Astrocyte (in vitro differentiated cells and primary cell): ENCODE measurements around the gene PTPRCAP. TPM values are rescaled to one million over a fixed set of nuclear protein-coding genes. Genes with fewer than 3 reads are reported as not detected.
"Not testable (repeated sequence)": the region's sequence is repeated elsewhere in the genome, so short reads cannot be mapped to it uniquely, and the experiment has no call there.

Source experiments
- DNase-seq: peaks from one replicate; pipeline ENCODE4 v3.0.0-alpha.2; 2010; ENCODE audit warnings: low read depth
- FAIRE-seq: peaks from 2 replicates; lab custom pipeline; 2011; peaks lifted over from hg19 to GRCh38; lab: Jason Lieb, UNC
- H2AFZ ChIP-seq: 2 replicates; pipeline ENCODE4 v1.6.0; 2012; ENCODE audit warnings: low read depth, low read length, inconsistent platforms
- H3K27ac ChIP-seq: 2 replicates; pipeline ENCODE4 v1.5.1; 2011; ENCODE audit warnings: low read depth, low read length, inconsistent platforms
- H3K27me3 ChIP-seq: 2 replicates; pipeline ENCODE4 v1.6.0; 2011; ENCODE audit warnings: low read length, inconsistent platforms; ENCODE audit not compliant: insufficient read depth
- H3K36me3 ChIP-seq: 2 replicates; pipeline ENCODE4 v1.5.1; 2011; ENCODE audit warnings: low read length, inconsistent platforms; ENCODE audit not compliant: insufficient read depth
- H3K4me1 ChIP-seq: 2 replicates; pipeline ENCODE4 v1.5.1; 2011; ENCODE audit warnings: low read length, inconsistent platforms; ENCODE audit not compliant: insufficient read depth
- H3K4me2 ChIP-seq: 2 replicates; pipeline ENCODE4 v1.6.0; 2012; ENCODE audit warnings: low read length, inconsistent platforms
- H3K4me3 ChIP-seq: 2 replicates; pipeline ENCODE4 v1.5.1; 2011; ENCODE audit warnings: low read depth, mild to moderate bottlenecking, low read length, inconsistent platforms; ENCODE audit not compliant: insufficient read depth
- H3K79me2 ChIP-seq: 2 replicates; pipeline ENCODE4 v1.6.0; 2012; ENCODE audit warnings: mild to moderate bottlenecking, low read length, inconsistent platforms; ENCODE audit not compliant: insufficient read depth
- H3K9ac ChIP-seq: 2 replicates; pipeline ENCODE4 v1.6.0; 2012; ENCODE audit warnings: mild to moderate bottlenecking, low read length, inconsistent platforms
- H3K9me3 ChIP-seq: 2 replicates; pipeline ENCODE4 v1.5.1; 2012; ENCODE audit warnings: low read depth, mild to moderate bottlenecking, low read length, inconsistent platforms; ENCODE audit not compliant: insufficient read depth
- H4K20me1 ChIP-seq: 2 replicates; pipeline ENCODE4 v1.6.0; 2012; ENCODE audit warnings: low read length, inconsistent platforms; ENCODE audit not compliant: insufficient read depth
- H3K27ac Mint-ChIP-seq: one replicate; pipeline ENCODE4 v1.8.0; 2021; ENCODE audit warnings: mild to moderate bottlenecking, mixed read lengths; ENCODE audit not compliant: unreplicated experiment
- H3K27me3 Mint-ChIP-seq: one replicate; pipeline ENCODE4 v1.8.0; 2021; ENCODE audit warnings: low read depth, mixed read lengths; ENCODE audit not compliant: unreplicated experiment
- H3K36me3 Mint-ChIP-seq: one replicate; pipeline ENCODE4 v1.8.0; 2021; ENCODE audit warnings: low read depth, mixed read lengths; ENCODE audit not compliant: unreplicated experiment
- H3K4me1 Mint-ChIP-seq: one replicate; pipeline ENCODE4 v1.8.0; 2021; ENCODE audit warnings: low read depth, mixed read lengths; ENCODE audit not compliant: unreplicated experiment
- H3K4me3 Mint-ChIP-seq: one replicate; pipeline ENCODE4 v1.8.0; 2021; ENCODE audit warnings: mild to moderate bottlenecking, moderate library complexity, mixed read lengths; ENCODE audit not compliant: unreplicated experiment
- H3K9me3 Mint-ChIP-seq: one replicate; pipeline ENCODE4 v1.8.0; 2021; ENCODE audit warnings: mild to moderate bottlenecking, mixed read lengths; ENCODE audit not compliant: unreplicated experiment
- EZH2 ChIP-seq: IDR thresholded peaks from 2 replicates; pipeline ENCODE4 v1.6.1; 2012; ENCODE audit warnings: mild to moderate bottlenecking, low read length, inconsistent platforms; ENCODE audit not compliant: insufficient read depth
- total RNA-seq: library from RNA; stranded (reverse); gene quantifications from 2 replicates; pipeline ENCODE4 v1.2.1, GENCODE V29; 2021
- TF ChIP-seq, protein P1 (sequence below): IDR thresholded peaks from 2 replicates; pipeline ENCODE4 v1.5.1; 2011; ENCODE audit warnings: low read depth, mild to moderate bottlenecking, inconsistent platforms, low read length, moderate library complexity; ENCODE audit not compliant: insufficient read depth

Gene PTPRCAP
- total RNA-seq, 1 donor from 2014 or later: 1.7 TPM

DNA sequence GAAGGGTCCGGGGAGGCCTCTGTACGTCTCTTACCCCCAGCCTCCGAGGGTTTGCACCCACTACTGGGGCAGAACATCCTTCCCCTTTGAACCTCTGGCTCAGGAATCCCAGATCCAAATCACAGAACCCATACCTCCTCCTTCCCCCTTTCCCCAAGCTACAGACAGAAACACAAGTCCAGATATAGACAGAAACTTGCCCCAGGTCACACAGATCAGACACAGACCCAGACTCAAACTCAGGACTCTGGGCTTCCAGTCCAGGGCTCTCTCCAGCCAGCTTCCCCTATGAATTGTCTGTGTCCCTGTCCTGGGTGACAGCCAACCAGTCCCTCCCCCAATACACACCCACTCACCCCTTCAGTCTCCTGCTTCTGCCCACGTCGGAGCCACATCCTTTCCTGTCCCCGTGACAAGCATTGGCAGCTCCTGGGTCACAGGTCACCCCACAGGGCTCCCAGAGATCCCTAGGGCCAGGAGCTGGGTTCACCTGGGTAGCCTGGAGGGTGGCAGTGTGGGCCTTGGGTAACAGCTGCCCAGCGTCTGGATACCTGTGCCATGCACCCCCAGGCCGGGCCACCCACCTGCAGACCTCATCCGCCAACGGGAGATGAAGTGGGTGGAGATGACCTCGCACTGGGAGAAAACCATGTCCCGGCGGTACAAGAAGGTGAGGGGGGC, 32.8 kb downstream of the PTPRCAP start:
- peaks cover 7% of the 10 kb centered on the region for H3K4me1 Mint-ChIP-seq
- H3K27me3 Mint-ChIP-seq: peaks cover 13% of the 10 kb centered on the region
- Histone ChIP-seq H3K4me2 (no peak overlapping the region), H4K20me1 (peaks cover 14% of the 10 kb centered on the region), H3K9me3 (no peaks in the 10 kb centered on the region), H3K4me3 (no peak overlapping the region), H3K79me2 (peaks cover 18% of the 10 kb centered on the region), H3K4me1 (peaks cover 17% of the 10 kb centered on the region), H3K9ac (no peak overlapping the region), H3K27ac (no peak overlapping the region), H3K27me3 (no peaks in the 10 kb centered on the region), H3K36me3 (no peaks in the 10 kb centered on the region), H2AFZ (no peak overlapping the region)
- no peaks in the 10 kb centered on the region for H3K9me3 Mint-ChIP-seq
- H3K36me3 Mint-ChIP-seq: peaks cover 9% of the 10 kb centered on the region
- H3K27ac Mint-ChIP-seq: no peak overlapping the region
- no peak for DNase-seq
- TF ChIP-seq EZH2: no peak
- TF ChIP-seq, protein P1, sequence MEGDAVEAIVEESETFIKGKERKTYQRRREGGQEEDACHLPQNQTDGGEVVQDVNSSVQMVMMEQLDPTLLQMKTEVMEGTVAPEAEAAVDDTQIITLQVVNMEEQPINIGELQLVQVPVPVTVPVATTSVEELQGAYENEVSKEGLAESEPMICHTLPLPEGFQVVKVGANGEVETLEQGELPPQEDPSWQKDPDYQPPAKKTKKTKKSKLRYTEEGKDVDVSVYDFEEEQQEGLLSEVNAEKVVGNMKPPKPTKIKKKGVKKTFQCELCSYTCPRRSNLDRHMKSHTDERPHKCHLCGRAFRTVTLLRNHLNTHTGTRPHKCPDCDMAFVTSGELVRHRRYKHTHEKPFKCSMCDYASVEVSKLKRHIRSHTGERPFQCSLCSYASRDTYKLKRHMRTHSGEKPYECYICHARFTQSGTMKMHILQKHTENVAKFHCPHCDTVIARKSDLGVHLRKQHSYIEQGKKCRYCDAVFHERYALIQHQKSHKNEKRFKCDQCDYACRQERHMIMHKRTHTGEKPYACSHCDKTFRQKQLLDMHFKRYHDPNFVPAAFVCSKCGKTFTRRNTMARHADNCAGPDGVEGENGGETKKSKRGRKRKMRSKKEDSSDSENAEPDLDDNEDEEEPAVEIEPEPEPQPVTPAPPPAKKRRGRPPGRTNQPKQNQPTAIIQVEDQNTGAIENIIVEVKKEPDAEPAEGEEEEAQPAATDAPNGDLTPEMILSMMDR: no peak
- no peak overlapping the region for H3K4me3 Mint-ChIP-seq
- FAIRE-seq: no peak

DNA sequence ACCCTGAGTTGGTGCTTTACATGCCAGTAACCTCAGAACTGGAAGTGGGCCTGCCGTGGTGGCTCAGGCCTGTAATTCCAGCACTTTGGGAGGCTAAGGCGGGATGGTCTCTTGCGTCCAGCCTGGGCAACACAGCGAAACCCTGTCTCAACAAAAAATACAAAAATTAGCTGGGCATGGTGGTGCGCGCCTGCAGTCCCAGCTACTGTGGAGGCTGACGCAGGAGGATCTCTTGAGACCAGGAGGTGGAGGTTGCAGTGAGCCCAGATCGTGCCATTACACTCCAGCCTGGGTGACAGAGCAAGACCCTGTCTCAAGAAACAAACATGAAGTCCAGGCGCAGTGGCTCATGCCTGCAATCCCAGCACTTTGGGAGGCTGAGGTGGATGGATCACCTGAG, 34.4 kb downstream of the PTPRCAP start:
- H3K36me3 Mint-ChIP-seq: peaks cover 12% of the 10 kb centered on the region
- H3K9me3 ChIP-seq, H2AFZ ChIP-seq, H3K27me3 Mint-ChIP-seq, DNase-seq, H3K4me1 Mint-ChIP-seq, H3K4me3 Mint-ChIP-seq, H3K4me3 ChIP-seq, H3K9me3 Mint-ChIP-seq, H3K4me2 ChIP-seq, FAIRE-seq, H3K9ac ChIP-seq, H3K36me3 ChIP-seq, H3K27ac ChIP-seq, H3K27ac Mint-ChIP-seq, H3K27me3 ChIP-seq: not testable (repeated sequence)
- H3K4me1 ChIP-seq: peaks cover 17% of the 10 kb centered on the region
- peaks cover 23% of the 10 kb centered on the region for H4K20me1 ChIP-seq
- peaks cover 34% of the 10 kb centered on the region for H3K79me2 ChIP-seq

DNA sequence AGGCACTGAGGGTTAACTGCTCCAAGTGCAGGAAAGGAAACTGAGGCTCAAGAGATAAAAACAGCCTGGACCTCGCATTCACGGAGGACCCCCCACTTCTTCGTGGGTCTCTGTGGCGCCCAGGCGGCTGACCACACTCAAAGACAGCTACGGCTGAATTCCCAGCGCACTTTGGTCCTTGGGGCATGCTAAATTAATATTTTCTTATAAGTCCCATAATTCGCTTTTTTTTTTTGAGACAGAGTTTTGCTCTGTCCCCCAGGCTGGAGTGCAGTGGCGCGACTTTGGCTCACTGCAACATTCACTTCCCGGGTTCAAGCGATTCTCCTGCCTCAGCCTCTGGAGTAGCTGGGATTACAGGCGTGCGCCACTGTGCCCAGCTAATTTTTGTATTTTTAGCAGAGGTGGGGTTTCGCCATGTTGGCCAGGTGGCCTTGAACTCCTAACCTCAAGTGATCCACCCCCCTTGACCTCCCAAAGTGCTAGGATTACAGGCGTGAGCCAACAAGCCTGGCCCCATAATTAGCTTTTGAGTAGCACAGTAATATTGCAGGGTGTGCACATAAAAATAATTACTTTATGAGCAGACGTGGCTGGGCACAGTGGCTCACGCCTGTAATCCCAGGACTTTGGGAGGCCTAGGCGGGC, 35.2 kb downstream of the PTPRCAP start:
- Mint-ChIP-seq H3K4me3 (peak overlapping the region; percentile 67), H3K36me3 (peaks cover 16% of the 10 kb centered on the region)
- H3K27me3 ChIP-seq, DNase-seq, H3K36me3 ChIP-seq, FAIRE-seq, H3K27me3 Mint-ChIP-seq, H3K9me3 Mint-ChIP-seq, H3K27ac Mint-ChIP-seq, H3K9me3 ChIP-seq, H3K4me1 Mint-ChIP-seq: not testable (repeated sequence)
- H3K27ac ChIP-seq: peak overlapping the region; percentile 55
- H3K79me2 ChIP-seq: peaks cover 40% of the 10 kb centered on the region
- peak overlapping the region; percentile 82 for H3K4me2 ChIP-seq
- peaks cover 17% of the 10 kb centered on the region for H3K4me1 ChIP-seq
- H3K4me3 ChIP-seq: peak overlapping the region; percentile 54
- peak overlapping the region; percentile 74 for H2AFZ ChIP-seq
- H3K9ac ChIP-seq: peak overlapping the region; percentile 61
- H4K20me1 ChIP-seq: peaks cover 31% of the 10 kb centered on the region
